IMR-90 (cell line): Measurements from ENCODE around the gene PGR.
"Not testable (repeated sequence)": the region's sequence is repeated elsewhere in the genome, so short reads cannot be mapped to it uniquely, and the experiment has no call there.

ENCODE experiments used
- CTCF ChIP-seq: conservative IDR thresholded peaks from 2 replicates; pipeline ENCODE4 v1.5.1; 2012; ENCODE audit warnings: mild to moderate bottlenecking, low read depth, low read length, improper control_type of control experiment
- MXI1 ChIP-seq: IDR thresholded peaks from 2 replicates; pipeline ENCODE4 v1.6.1; 2012; ENCODE audit warnings: low read depth, mild to moderate bottlenecking, low read length, moderate library complexity, borderline replicate concordance
- POLR2A ChIP-seq: IDR thresholded peaks from 2 replicates; pipeline ENCODE4 v1.6.1; 2012; ENCODE audit warnings: mild to moderate bottlenecking, low read depth, low read length
- RFX5 ChIP-seq: IDR thresholded peaks from 2 replicates; pipeline ENCODE4 v1.8.0; 2012; ENCODE audit warnings: low read depth, mild to moderate bottlenecking, low read length, moderate library complexity

DNA sequence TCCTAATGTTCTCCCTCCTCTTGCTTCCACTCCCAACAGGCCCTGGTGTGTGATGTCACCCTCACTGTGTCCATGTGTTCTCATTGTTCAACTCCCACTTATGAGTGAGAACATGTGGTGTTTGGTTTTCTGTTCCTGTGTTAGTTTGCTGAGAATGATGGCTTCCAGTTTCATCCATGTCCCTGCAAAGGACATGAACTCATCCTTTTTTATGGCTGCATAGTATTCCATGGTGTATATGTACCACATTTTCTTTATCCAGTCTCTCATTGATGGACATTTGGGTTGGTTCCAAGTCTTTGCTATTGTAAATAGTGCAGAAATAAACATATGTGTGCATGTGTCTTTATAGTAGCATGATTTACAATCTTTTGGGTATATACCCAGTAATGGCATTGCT is 115.9 kb downstream of the PGR start:
- TF ChIP-seq POLR2A, CTCF, MXI1, RFX5: not testable (repeated sequence)
